CD8-positive, alpha-beta memory T cell (primary cell): ENCODE data around the gene AMZ2. TPM values are rescaled to one million over a fixed set of nuclear protein-coding genes. Genes with fewer than 3 reads are reported as not detected.
"Not testable (repeated sequence)": the region's sequence is repeated elsewhere in the genome, so short reads cannot be mapped to it uniquely, and the experiment has no call there.

Source experiments
- CTCF ChIA-PET: fragments of 350-600 bp; sonication (Branson Sonifier 250); formaldehyde crosslinking; loops from one replicate; lab custom pipeline; 2021; ENCODE audit warnings: antibody characterized with exemption; lab: Charles Lee
- POLR2A ChIA-PET: fragments of 350-600 bp; sonication (Branson Sonifier 250); formaldehyde crosslinking; loops from one replicate; lab custom pipeline; 2021; ENCODE audit warnings: antibody characterized with exemption; lab: Charles Lee
- DNase-seq, 5 donors: peaks; one replicate each; pipeline versions ENCODE4 v3.0.0 to v3.0.0-alpha.2; 2020 to 2022; ENCODE audit warnings: mixed read lengths in 1 of 5
- H3K27ac ChIP-seq: one replicate; pipeline ENCODE4 v1.7.0; 2013; ENCODE audit warnings: low read depth, mild to moderate bottlenecking, low read length, moderate library complexity
- H3K27me3 ChIP-seq: 2 replicates; pipeline ENCODE4 v1.7.0; 2013; ENCODE audit warnings: low read length, mild to moderate bottlenecking; ENCODE audit not compliant: insufficient read depth, poor library complexity, severe bottlenecking
- H3K36me3 ChIP-seq: 2 replicates; pipeline ENCODE4 v1.7.0; 2013; ENCODE audit warnings: mild to moderate bottlenecking, low read length, moderate library complexity; ENCODE audit not compliant: insufficient read depth
- H3K4me1 ChIP-seq: 2 replicates; pipeline ENCODE4 v1.7.0; 2013; ENCODE audit warnings: mild to moderate bottlenecking, low read length, moderate library complexity; ENCODE audit not compliant: insufficient read depth
- H3K4me3 ChIP-seq: 2 replicates; pipeline ENCODE4 v1.7.0; 2013; ENCODE audit warnings: mild to moderate bottlenecking, low read length
- H3K9me3 ChIP-seq: 2 replicates; pipeline ENCODE4 v1.7.0; 2013; ENCODE audit warnings: mild to moderate bottlenecking, low read length
- H3K27ac Mint-ChIP-seq, 8 donors: one replicate each; pipeline ENCODE4 v1.8.0; 2020 to 2021; ENCODE audit warnings: mixed read lengths in 8 of 8, mild to moderate bottlenecking in 6 of 8, inconsistent platforms in 3 of 8, moderate library complexity in 3 of 8
- H3K27me3 Mint-ChIP-seq, 2 donors: one replicate each; pipeline ENCODE4 v1.8.0; 2020 to 2021; ENCODE audit warnings: mixed read lengths in 2 of 2, mild to moderate bottlenecking in 1 of 2, moderate library complexity in 1 of 2
- H3K36me3 Mint-ChIP-seq, 3 donors: one replicate each; pipeline ENCODE4 v1.8.0; 2020 to 2021; ENCODE audit warnings: mixed read lengths in 3 of 3, inconsistent platforms in 1 of 3, mild to moderate bottlenecking in 1 of 3
- H3K4me1 Mint-ChIP-seq, 3 donors: one replicate each; pipeline ENCODE4 v1.8.0; 2020 to 2021; ENCODE audit warnings: mixed read lengths in 3 of 3, inconsistent platforms in 1 of 3, mild to moderate bottlenecking in 1 of 3
- H3K4me3 Mint-ChIP-seq, 7 donors: one replicate each; pipeline ENCODE4 v1.8.0; 2020 to 2021; ENCODE audit warnings: mixed read lengths in 7 of 7, mild to moderate bottlenecking in 6 of 7, moderate library complexity in 4 of 7, inconsistent platforms in 2 of 7
- H3K9me3 Mint-ChIP-seq, 5 donors: one replicate each; pipeline ENCODE4 v1.8.0; 2020 to 2022; ENCODE audit warnings: mixed read lengths in 5 of 5, mild to moderate bottlenecking in 3 of 5, moderate library complexity in 2 of 5, inconsistent platforms in 1 of 5
- polyA plus RNA-seq: library from polyadenylated mRNA; unstranded; fragments of 300-500 nt; fragmentation: Illumina TruSeq; gene quantifications from one replicate; pipeline ENCODE4 v1.2.3, GENCODE V29; 2021
- total RNA-seq, 2 experiments: library from RNA; stranded (reverse); gene quantifications; one replicate each; pipeline ENCODE4 v1.2.3, GENCODE V29; 2021

The AMZ2 gene
- total and polyA plus RNA-seq, 3 experiments from 2014 or later, result 113 to 141 (median 118) TPM

GRCh38 chr17:68239632-68240366 lies 8.0 kb upstream of the AMZ2 start:
- no peaks in the 10 kb centered on the region for H3K9me3 ChIP-seq
- peaks cover 46% of the 10 kb centered on the region for H3K4me1 ChIP-seq
- Mint-ChIP-seq H3K4me3 (peak overlapping the region; percentile 26 to 90 (median 83)), H3K27me3 (no peaks in the 10 kb centered on the region), H3K9me3 (no peaks in the 10 kb centered on the region), H3K36me3 (peaks cover 0 to 2% (median 0%) of the 10 kb centered on the region in 3 donors), H3K27ac (peak overlapping the region; percentile 93 to 100 (median 99)), H3K4me1 (peaks cover 51 to 75% (median 69%) of the 10 kb centered on the region in 3 donors)
- H3K36me3 ChIP-seq, result no peaks in the 10 kb centered on the region
- CTCF ChIA-PET, result interaction anchor here (1.8 to 3.3 kb wide), 2 partner anchors 8 to 23 kb away, joined by 6 to 20 read pairs; partner anchors contain the start of gene AMZ2
- peak overlapping the region; percentile 82 for H3K27ac ChIP-seq
- no peak for DNase-seq
- peak overlapping the region; percentile 35 for H3K4me3 ChIP-seq
- no peaks in the 10 kb centered on the region for H3K27me3 ChIP-seq
- POLR2A ChIA-PET, result interaction anchor here (3.1 kb wide), 1 partner anchor 8 kb away, joined by 44 read pairs; the partner anchor contains the start of gene AMZ2

- peaks cover 32 to 56% (median 55%) of the 10 kb centered on the region in 3 donors for H3K4me1 Mint-ChIP-seq
- H3K27me3 ChIP-seq, result no peaks in the 10 kb centered on the region
- peak overlapping the region; percentile 87 to 98 (median 96) for H3K4me3 Mint-ChIP-seq
- H3K4me3 ChIP-seq, result peak overlapping the region; percentile 97
- peaks cover 30% of the 10 kb centered on the region for H3K4me1 ChIP-seq
- H3K27ac ChIP-seq, result peak overlapping the region; percentile 96
- DNase-seq, result no peak
- POLR2A ChIA-PET, result interaction anchor here (0.6 to 3.9 kb wide), 14 partner anchors 8 to 277 kb away, joined by 3 to 53 read pairs (median 12); partner anchors contain the start of genes ARSG, SLC16A6 and WIPI1
- peaks cover 4% of the 10 kb centered on the region for H3K36me3 ChIP-seq
- H3K27me3 Mint-ChIP-seq, result peaks cover 0 to 8% of the 10 kb centered on the region in 2 donors
- H3K27ac Mint-ChIP-seq, result peak overlapping the region; percentile 45 to 100 (median 96)
- no peaks in the 10 kb centered on the region for H3K9me3 Mint-ChIP-seq
- CTCF ChIA-PET, result interaction anchor here (1.0 to 4.3 kb wide), 7 partner anchors 9 to 212 kb away, joined by 3 to 34 read pairs (median 6); no protein-coding TSS in a partner anchor
- H3K36me3 Mint-ChIP-seq, result peaks cover 0 to 31% (median 2%) of the 10 kb centered on the region in 3 donors
- no peaks in the 10 kb centered on the region for H3K9me3 ChIP-seq
Observed at GRCh38 chr17:68246271-68247028, 1.4 kb upstream of the AMZ2 start.

- Mint-ChIP-seq H3K27ac (peak overlapping the region; percentile 96 to 100 (median 98)), H3K36me3 (peaks cover 4 to 42% (median 5%) of the 10 kb centered on the region in 3 donors)
Observed at GRCh38 chr17:68248199-68248825, 469 bp downstream of the AMZ2 start.

GRCh38 chr17:68248891-68249290 lies 1.0 kb downstream of the AMZ2 start:
- ChIA-PET POLR2A (interaction anchor here (0.6 to 3.9 kb wide), 14 partner anchors 10 to 212 kb away, joined by 3 to 53 read pairs (median 7); partner anchors contain the start of genes ARSG, SLC16A6 and WIPI1), CTCF (interaction anchor here (0.7 to 4.3 kb wide), 14 partner anchors 10 to 219 kb away, joined by 3 to 34 read pairs (median 4); partner anchors contain the start of gene WIPI1)
- Histone ChIP-seq H3K27ac (peak overlapping the region; percentile 96), H3K27me3 (no peaks in the 10 kb centered on the region), H3K4me1 (peaks cover 47% of the 10 kb centered on the region), H3K4me3 (peak overlapping the region; percentile 97), H3K9me3 (no peaks in the 10 kb centered on the region), H3K36me3 (peaks cover 8% of the 10 kb centered on the region)
- Mint-ChIP-seq H3K4me3 (peak overlapping the region; percentile 87 to 98 (median 96)), H3K36me3 (peaks cover 4 to 42% (median 5%) of the 10 kb centered on the region in 3 donors), H3K27ac (peak overlapping the region; percentile 96 to 100 (median 98)), H3K4me1 (peaks cover 46 to 74% (median 61%) of the 10 kb centered on the region in 3 donors), H3K9me3 (no peaks in the 10 kb centered on the region), H3K27me3 (peaks cover 0 to 8% of the 10 kb centered on the region in 2 donors)
- no peak for DNase-seq

More at GRCh38 chr17:68248199-68248825, 469 bp downstream of the AMZ2 start:
- peaks cover 40 to 70% (median 60%) of the 10 kb centered on the region in 3 donors for H3K4me1 Mint-ChIP-seq
- peak overlapping the region; percentile 87 to 98 (median 96) for H3K4me3 Mint-ChIP-seq
- peaks cover 0 to 8% of the 10 kb centered on the region in 2 donors for H3K27me3 Mint-ChIP-seq
- Histone ChIP-seq H3K27ac (peak overlapping the region; percentile 96), H3K36me3 (peaks cover 8% of the 10 kb centered on the region), H3K4me3 (peak overlapping the region; percentile 97), H3K9me3 (no peaks in the 10 kb centered on the region), H3K27me3 (no peaks in the 10 kb centered on the region), H3K4me1 (peaks cover 41% of the 10 kb centered on the region)
- peak in 1 of 5 donors; percentile 70 for DNase-seq
- H3K9me3 Mint-ChIP-seq, result no peaks in the 10 kb centered on the region
- CTCF ChIA-PET, result interaction anchor here (0.6 to 4.3 kb wide), 14 partner anchors 10 to 219 kb away, joined by 3 to 34 read pairs (median 4); no protein-coding TSS in a partner anchor
- POLR2A ChIA-PET, result interaction anchor here (0.8 to 3.9 kb wide), 19 partner anchors 10 to 212 kb away, joined by 3 to 53 read pairs (median 6); partner anchors contain the start of genes ARSG, SLC16A6 and WIPI1

- Mint-ChIP-seq H3K4me1 (peaks cover 50 to 76% (median 61%) of the 10 kb centered on the region in 3 donors), H3K36me3 (peaks cover 4 to 46% (median 5%) of the 10 kb centered on the region in 3 donors), H3K27ac (peak overlapping the region; percentile 96 to 100 (median 98)), H3K9me3 (no peaks in the 10 kb centered on the region), H3K27me3 (peaks cover 0 to 8% of the 10 kb centered on the region in 2 donors), H3K4me3 (peak overlapping the region; percentile 87 to 98 (median 96))
- no peaks in the 10 kb centered on the region for H3K9me3 ChIP-seq
- POLR2A ChIA-PET, result interaction anchor here (0.6 to 3.9 kb wide), 11 partner anchors 9 to 208 kb away, joined by 3 to 53 read pairs (median 5); partner anchors contain the start of genes ARSG, SLC16A6 and WIPI1
- H3K36me3 ChIP-seq, result peaks cover 8% of the 10 kb centered on the region
- peaks cover 52% of the 10 kb centered on the region for H3K4me1 ChIP-seq
- peak in 3 of 5 donors; percentile 30 to 54 (median 54) for DNase-seq
- H3K4me3 ChIP-seq, result peak overlapping the region; percentile 97
- CTCF ChIA-PET, result interaction anchor here (0.7 to 4.3 kb wide), 13 partner anchors 10 to 218 kb away, joined by 3 to 34 read pairs (median 3); partner anchors contain the start of gene WIPI1
- H3K27ac ChIP-seq, result peak overlapping the region; percentile 96
- H3K27me3 ChIP-seq, result no peaks in the 10 kb centered on the region
Observed at GRCh38 chr17:68249354-68249765, 1.5 kb downstream of the AMZ2 start.

- peak in 1 of 5 donors; percentile 48 for DNase-seq
- peak overlapping the region; percentile 65 to 87 (median 77) for H3K4me3 Mint-ChIP-seq
- Histone ChIP-seq H3K4me1 (peaks cover 82% of the 10 kb centered on the region), H3K27ac (peak overlapping the region; percentile 32)
- peaks cover 4 to 48% (median 11%) of the 10 kb centered on the region in 3 donors for H3K36me3 Mint-ChIP-seq
- H3K4me1 Mint-ChIP-seq, result peaks cover 77 to 96% (median 82%) of the 10 kb centered on the region in 3 donors
- not testable (repeated sequence) for H3K9me3 ChIP-seq, H3K36me3 ChIP-seq, H3K27me3 Mint-ChIP-seq, H3K9me3 Mint-ChIP-seq, H3K4me3 ChIP-seq, H3K27me3 ChIP-seq
- H3K27ac Mint-ChIP-seq, result peak overlapping the region; percentile 84 to 100 (median 98)
- ChIA-PET POLR2A (interaction anchor here (0.6 kb wide), 1 partner anchor 184 kb away, joined by 6 read pairs; no protein-coding TSS in a partner anchor), CTCF (interaction anchor here (1.3 kb wide), 1 partner anchor 215 kb away, joined by 3 read pairs; no protein-coding TSS in a partner anchor)
Observed at GRCh38 chr17:68253426-68253825, 5.6 kb downstream of the AMZ2 start.
